Upper lobe of left lung (tissue), 4 donors: ENCODE data around the gene AMOTL1.

Experiments
- CTCF ChIP-seq, 6 experiments: fragments of 450-650 bp in 4 of 6; fragments of 200-600 bp in 2 of 6; sonication (generic) in 2 of 6; IDR thresholded peaks; one replicate each; pipeline ENCODE4 v1.5.1; 2016 to 2019; ENCODE audit warnings: antibody characterized with exemption in 6 of 6
- EP300 ChIP-seq, 4 donors: sonication (generic); formaldehyde crosslinking; IDR thresholded peaks; one replicate each; pipeline ENCODE4 v1.5.1; 2017; ENCODE audit warnings: antibody characterized with exemption in 4 of 4, control low read depth in 2 of 4
- POLR2A ChIP-seq, 4 donors: fragments of 450-650 bp; IDR thresholded peaks; one replicate each; pipeline ENCODE4 v1.5.1; 2016 to 2017; ENCODE audit warnings: antibody characterized with exemption in 4 of 4, mild to moderate bottlenecking in 2 of 4
- POLR2AphosphoS5 ChIP-seq, 2 donors: sonication (generic); formaldehyde crosslinking; IDR thresholded peaks; one replicate each; pipeline ENCODE4 v1.5.1; 2017; ENCODE audit warnings: antibody characterized with exemption in 2 of 2

GRCh38 chr11:94806419-94806818 is 38.3 kb downstream of the AMOTL1 start:
- TF ChIP-seq POLR2A (IDR thresholded peaks at IDR 0.05) (no peak), CTCF (IDR thresholded peaks at IDR 0.05) (no peak), POLR2AphosphoS5 (IDR thresholded peaks at IDR 0.05) (no peak), EP300 (IDR thresholded peaks at IDR 0.05) (no peak)
